KMS-11 (cell line): Measurements from ENCODE around the gene KASH5.

Experiments
- H2AFZ ChIP-seq: fragments of 200-600 bp; sonication (generic); 2 replicates; pipeline ENCODE4 v1.6.1; 2016; ENCODE audit warnings: antibody characterized with exemption, mixed run types, low read depth
- H3K27ac ChIP-seq: fragments of 200-600 bp; sonication (generic); 2 replicates; pipeline ENCODE4 v1.6.1; 2016; ENCODE audit warnings: mild to moderate bottlenecking, mixed run types
- H3K27me3 ChIP-seq: fragments of 200-600 bp; sonication (generic); 2 replicates; pipeline ENCODE4 v1.6.1; 2017; ENCODE audit warnings: mild to moderate bottlenecking, low read depth, mixed run types, moderate library complexity; ENCODE audit not compliant: insufficient read depth
- H3K36me3 ChIP-seq: fragments of 200-600 bp; sonication (generic); 2 replicates; pipeline ENCODE4 v1.6.1; 2017; ENCODE audit warnings: mild to moderate bottlenecking, mixed run types; ENCODE audit not compliant: insufficient read depth
- H3K4me1 ChIP-seq: fragments of 200-600 bp; sonication (generic); 2 replicates; pipeline ENCODE4 v1.6.1; 2016; ENCODE audit warnings: mild to moderate bottlenecking, low read depth, mixed run types; ENCODE audit not compliant: poor library complexity, severe bottlenecking
- H3K4me2 ChIP-seq: fragments of 200-600 bp; sonication (generic); 2 replicates; pipeline ENCODE4 v1.7.0; 2016; ENCODE audit warnings: mild to moderate bottlenecking, mixed run types
- H3K4me3 ChIP-seq: fragments of 200-600 bp; sonication (generic); IDR thresholded peaks from 2 replicates; pipeline ENCODE4 v1.6.1; 2017; ENCODE audit warnings: low read depth, low read length, mixed read lengths; ENCODE audit not compliant: insufficient read depth
- H3K79me2 ChIP-seq: fragments of 200-600 bp; sonication (generic); 2 replicates; pipeline ENCODE4 v1.6.1; 2016; ENCODE audit warnings: low read depth, mixed run types; ENCODE audit not compliant: insufficient read depth
- H3K9ac ChIP-seq: fragments of 200-600 bp; sonication (generic); 2 replicates; pipeline ENCODE4 v1.6.1; 2016; ENCODE audit warnings: mild to moderate bottlenecking, mixed run types
- H4K20me1 ChIP-seq: fragments of 200-600 bp; sonication (generic); 2 replicates; pipeline ENCODE4 v1.6.1; 2016; ENCODE audit warnings: mild to moderate bottlenecking, mixed run types; ENCODE audit not compliant: insufficient read depth
- CTCF ChIP-seq: fragments of 200-600 bp; sonication (generic); conservative IDR thresholded peaks from 2 replicates; pipeline ENCODE4 v1.6.1; 2017; ENCODE audit warnings: low read depth, mild to moderate bottlenecking, antibody characterized with exemption, low read length, moderate library complexity, mixed read lengths

KASH5 gene

GRCh38 chr19:49374665-49375434, 13.2 kb upstream of the KASH5 start:
- Histone ChIP-seq H3K79me2 (no peaks in the 10 kb centered on the region), H2AFZ (no peak overlapping the region), H4K20me1 (no peaks in the 10 kb centered on the region), H3K4me3 (no peak overlapping the region), H3K4me2 (no peak overlapping the region), H3K4me1 (no peaks in the 10 kb centered on the region), H3K27ac (no peak overlapping the region), H3K27me3 (peaks cover 80% of the 10 kb centered on the region), H3K9ac (no peak overlapping the region), H3K36me3 (no peaks in the 10 kb centered on the region)
- no peak for TF ChIP-seq CTCF

DNA sequence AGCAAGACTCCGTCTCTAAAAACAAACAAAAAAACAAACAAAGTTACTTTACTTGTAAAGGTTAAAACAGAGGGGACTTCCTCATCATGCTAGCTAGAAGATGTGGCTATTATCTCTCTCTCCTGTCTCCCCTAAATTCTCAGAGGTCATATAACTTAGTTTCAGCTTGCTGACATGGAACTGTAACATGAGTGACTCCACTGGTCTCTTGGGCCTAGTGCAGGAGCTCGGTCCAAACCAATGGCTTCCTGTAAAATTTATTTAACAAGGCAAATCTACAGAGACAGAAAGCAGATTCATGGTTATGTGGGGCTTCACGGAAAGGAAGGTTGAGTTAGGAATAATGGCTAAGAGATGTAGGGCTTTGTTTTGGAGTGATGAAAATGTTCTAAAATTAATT, 9.5 kb upstream of the KASH5 start:
- TF ChIP-seq CTCF = no peak
- Histone ChIP-seq H4K20me1 (no peaks in the 10 kb centered on the region), H3K79me2 (no peaks in the 10 kb centered on the region), H3K4me2 (no peak overlapping the region), H3K27ac (no peak overlapping the region), H2AFZ (no peak overlapping the region), H3K4me3 (no peak overlapping the region), H3K27me3 (peaks cover 84% of the 10 kb centered on the region), H3K4me1 (no peaks in the 10 kb centered on the region), H3K36me3 (no peaks in the 10 kb centered on the region), H3K9ac (no peak overlapping the region)

- no peak for TF ChIP-seq CTCF
- H3K27me3 ChIP-seq = peaks cover 82% of the 10 kb centered on the region
- no peak overlapping the region for H3K9ac ChIP-seq
- no peak overlapping the region for H2AFZ ChIP-seq
- H3K36me3 ChIP-seq = no peaks in the 10 kb centered on the region
- H3K27ac ChIP-seq = no peak overlapping the region
- no peak overlapping the region for H3K4me3 ChIP-seq
- no peaks in the 10 kb centered on the region for H4K20me1 ChIP-seq
- H3K79me2 ChIP-seq = no peaks in the 10 kb centered on the region
- no peaks in the 10 kb centered on the region for H3K4me1 ChIP-seq
- H3K4me2 ChIP-seq = no peak overlapping the region
Observed at GRCh38 chr19:49380391-49380790, 7.7 kb upstream of the KASH5 start.

DNA sequence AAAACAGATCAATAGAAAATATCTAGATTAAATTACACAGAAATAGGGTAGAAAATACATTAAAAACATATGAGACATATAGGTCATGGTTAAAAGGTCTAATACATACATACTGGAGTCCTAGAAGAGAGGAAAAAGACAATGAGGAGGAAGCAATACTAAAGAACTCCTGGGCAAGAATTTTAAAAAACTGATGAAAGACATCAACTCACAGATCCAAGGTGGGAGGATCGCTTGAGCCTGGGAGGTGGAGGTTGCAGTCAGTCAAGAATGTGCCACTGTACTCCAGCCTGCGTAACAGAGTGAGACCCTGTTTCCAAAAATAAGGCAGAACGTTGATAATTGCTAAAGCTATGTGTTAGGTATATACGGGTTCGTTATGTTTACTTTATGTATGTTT, 5.4 kb upstream of the KASH5 start:
- Histone ChIP-seq H3K4me2 (no peak overlapping the region), H3K27ac (no peak overlapping the region), H2AFZ (no peak overlapping the region), H3K4me3 (no peak overlapping the region), H3K27me3 (peaks cover 65% of the 10 kb centered on the region), H3K79me2 (no peaks in the 10 kb centered on the region), H3K9ac (no peak overlapping the region), H4K20me1 (no peaks in the 10 kb centered on the region), H3K36me3 (no peaks in the 10 kb centered on the region), H3K4me1 (no peaks in the 10 kb centered on the region)
- TF ChIP-seq CTCF = no peak
